ENCODE data around the gene SPATA31C2.
A peak's percentile ranks its signal among the peaks of the same experiment; 100 is the strongest.
"Not testable (repeated sequence)": the region's sequence is repeated elsewhere in the genome, so short reads cannot be mapped to it uniquely, and the experiment has no call there.

Gene SPATA31C2

DNA sequence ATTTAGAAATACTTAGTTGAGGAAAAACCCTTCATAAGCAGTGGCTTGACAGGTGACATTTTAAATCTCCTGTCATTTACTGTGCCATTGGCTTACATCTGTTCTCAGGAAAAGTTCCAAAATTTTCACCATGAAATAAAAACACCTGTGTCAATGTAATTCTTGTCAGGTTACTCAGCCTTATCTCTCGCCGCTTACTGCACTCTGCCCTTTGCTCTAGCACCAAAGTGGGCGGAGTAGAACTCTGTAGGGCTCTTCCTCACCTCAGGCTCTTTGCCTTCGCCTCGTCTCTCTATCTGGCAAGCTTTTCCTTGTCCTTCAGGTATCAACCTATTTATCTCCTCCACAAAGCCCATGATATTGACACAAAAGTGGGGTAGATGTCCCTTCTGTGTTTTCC is 20.2 kb downstream of the SPATA31C2 start:
- not testable (repeated sequence) for DNase-seq

DNA sequence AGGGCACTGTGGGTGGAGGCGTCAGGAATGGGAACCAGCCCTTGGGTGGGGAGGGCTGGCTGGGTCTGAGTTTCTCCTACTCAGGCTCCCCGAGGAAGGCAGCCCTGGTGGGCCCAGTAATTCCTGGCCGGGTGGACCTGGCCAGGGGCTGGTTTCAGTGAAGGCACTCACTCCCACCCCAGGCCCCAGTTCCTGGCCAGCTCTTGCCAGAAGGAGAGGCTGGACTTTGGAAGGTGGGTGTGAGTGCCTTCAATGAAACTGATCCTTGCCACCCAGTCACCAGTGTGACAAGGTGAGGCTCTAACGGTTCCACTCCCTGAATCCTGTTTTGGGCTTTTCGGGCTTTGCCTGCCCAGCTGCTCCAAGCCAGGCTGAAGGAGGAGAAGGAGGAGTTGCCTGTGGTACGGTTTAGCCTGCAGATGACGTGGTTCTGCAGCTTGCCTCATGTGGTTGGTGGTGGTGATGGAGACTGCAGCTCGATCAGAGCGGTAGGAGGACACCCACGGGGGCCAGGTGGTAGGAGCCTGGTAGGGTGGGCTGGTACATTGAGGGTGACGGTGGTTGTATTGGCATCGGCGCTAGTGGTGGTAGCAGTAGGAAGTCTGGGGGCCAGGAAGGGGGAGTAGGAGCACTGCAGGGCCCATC is 23.2 kb downstream of the SPATA31C2 start:
- DNase-seq, result not testable (repeated sequence)

DNA sequence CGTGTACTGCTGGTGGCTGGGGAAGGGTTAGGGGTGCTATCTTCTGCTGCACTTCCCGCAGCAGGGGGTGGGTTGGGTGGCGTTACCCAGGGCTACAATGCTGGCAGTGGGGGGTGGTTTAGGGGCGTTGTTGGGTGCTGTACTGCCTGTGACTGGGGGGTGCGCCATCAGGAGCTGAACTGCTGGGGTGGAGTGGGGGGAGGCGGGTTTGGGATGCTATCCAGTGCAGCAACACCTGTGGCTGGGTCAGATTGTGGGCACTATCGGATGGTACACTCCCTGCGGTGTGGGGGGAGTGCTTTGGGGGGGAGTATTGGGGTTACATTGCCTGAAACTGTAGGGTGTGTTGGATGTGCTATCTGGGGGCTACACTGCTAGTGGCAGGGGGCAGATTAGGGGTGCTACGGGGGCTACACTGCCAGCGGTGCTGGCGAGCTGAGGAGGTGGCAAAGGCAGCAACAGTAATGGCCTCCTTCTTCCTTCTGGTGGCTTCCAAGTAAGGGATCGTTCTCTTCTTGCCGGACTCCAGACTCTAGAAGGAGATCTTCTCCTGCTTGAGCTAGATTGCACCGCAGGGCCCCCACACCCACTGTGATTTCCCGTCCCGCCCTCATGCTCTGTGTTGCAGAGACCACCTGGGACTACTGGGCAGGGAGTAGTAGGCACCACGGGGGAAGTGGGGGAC is 23.9 kb downstream of the SPATA31C2 start:
- not testable (repeated sequence) for DNase-seq

DNA sequence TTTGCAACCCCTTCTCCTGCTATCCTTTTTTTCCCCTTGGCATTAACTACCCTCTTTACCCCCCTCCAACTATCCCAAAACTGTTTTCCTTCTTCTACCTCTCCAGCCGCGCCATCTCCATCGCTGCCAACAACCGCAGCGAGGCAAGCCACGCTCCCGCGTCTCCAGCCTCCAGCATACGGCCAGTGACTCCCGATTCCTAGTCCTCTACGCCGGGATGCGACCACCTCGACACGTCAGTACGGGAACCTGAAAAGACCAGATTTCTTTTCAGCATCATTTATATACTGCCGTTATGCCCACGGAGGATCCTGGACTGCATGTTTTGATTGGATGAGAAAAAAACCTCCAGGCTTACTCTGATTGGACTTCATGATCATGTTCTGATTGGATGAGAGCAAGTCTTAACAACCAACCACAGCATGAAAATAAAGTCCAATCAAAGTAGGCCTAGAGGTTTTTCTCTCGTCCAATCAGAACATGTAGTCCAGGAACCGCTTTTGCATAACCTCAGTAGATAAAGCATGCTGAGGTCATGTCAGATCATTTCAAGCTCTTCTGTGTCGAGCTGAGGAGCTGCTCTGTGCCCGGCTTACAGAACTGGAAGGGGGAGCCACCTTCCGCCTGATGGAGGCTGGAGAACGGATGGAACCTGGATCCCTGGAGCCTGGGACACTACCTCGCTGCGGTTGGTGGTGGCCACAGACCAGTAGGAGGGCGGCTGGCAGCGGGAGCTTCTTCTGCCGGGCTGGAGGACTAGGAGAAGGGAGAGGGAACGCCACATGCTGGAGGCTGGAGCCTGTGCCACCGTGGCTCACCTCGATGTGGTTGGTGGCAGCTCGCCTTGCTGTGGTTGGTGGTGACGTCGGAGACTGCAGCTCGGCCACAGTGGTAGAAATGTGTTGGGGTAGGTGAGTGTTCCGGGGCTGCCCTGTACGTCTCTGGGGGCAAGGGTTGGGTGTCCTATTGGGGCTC is 24.8 kb downstream of the SPATA31C2 start:
- not testable (repeated sequence) for DNase-seq

DNA sequence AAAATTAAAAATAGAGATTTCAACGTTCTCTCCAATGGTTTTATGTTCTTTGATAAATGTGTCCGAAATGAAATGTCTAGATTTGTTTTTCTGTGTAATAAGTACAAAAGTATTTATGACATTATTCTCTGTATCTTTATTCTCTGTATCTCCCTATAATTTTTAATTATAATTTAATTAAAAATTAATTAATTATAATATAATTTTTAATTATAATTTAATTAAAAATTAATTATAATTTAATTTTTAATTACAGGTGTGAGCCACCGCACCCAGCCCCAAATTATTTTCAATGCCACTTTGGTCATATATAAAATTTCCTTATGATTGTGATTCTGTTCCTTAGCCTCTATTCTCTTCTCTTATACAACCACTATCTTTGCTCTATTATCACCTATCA is 28.2 kb downstream of the SPATA31C2 start:
- DNase-seq, result no peak

DNA sequence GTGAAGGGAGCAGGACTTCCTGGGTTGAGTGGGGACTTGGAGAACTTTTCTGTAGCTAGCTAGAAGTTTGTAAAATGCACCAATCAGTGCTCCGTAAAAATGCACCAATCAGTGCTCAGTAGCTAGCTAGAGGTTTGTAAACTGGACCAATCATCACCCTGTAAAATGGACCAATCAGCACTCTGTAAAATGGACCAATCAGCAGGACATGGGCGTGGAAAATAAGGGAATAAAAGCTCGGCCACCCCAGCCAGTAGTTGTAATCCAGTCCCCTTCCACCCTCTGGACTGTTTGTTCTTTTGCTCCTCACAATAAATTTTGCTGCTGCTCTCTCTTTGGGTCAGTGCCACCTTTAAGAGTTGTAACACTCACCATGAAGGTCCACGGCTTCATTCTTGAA is 29.5 kb downstream of the SPATA31C2 start:
- no peak for DNase-seq

DNA sequence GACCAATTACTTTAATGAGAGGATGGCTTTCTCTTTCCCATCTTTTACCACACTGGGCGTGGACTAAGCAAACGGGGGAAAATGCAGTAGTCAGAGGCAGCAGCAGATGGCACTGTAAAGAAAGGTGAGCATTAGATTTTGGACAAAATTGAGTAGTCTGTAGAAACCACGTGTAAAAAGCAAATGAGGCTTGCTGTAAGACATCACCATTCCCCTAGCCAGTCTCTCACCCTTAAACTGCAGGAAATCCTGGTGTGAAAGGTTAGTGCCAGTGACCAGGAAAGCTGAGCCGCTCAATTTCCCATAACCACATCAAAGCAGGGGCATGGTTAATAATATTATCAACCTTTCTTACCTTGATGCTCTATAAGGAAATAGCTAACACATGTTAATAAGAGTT is 31.8 kb downstream of the SPATA31C2 start:
- DNase-seq, result peak; percentile 18

DNA sequence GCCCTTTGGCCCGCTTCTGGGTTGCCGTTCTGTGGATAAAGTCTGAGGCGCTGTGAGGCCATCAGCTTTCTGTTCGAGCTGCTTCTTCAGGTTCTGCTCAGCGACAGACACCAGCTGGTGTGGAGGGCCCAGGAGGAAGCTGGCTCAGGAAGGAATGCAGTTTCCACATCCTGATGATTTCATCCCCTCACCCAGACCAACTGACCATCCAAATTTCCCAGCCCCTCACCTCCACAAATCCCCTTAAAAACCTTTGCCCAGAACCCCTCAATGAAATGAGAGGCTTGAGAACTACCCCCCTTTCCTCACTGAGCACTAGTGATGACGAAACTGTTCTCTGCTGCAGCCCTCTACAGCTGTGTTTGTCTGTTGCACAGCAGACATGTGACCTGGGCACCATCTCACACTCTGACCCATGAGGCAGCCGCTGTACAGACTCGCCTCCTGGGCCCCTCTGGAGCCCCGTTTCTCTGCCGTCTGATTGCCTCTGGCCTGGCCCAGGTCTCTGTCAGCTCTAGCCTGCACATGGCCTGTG is 45.4 kb downstream of the SPATA31C2 start:
- DNase-seq, result no peak

DNA sequence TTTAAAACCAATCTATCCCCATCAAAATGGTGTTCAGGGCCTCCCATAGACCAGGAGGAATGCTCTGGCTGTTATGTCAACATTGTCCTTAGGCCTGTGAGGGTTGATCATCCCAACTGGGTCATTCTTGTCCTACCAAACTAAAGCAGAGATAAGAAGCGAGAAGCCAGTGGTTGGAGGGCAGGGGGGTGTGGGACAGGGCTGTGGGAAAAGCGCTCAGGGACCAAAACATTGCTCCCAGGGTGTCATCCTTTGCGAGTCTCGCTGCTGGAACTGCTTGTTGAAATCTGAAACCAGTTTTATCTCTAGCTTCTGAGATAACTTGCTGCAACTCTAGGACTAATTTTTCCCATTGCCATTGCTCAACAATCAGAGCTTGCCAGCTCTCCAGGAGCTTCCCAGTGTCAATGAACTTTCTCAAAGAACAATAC is 48.1 kb downstream of the SPATA31C2 start:
- no peak for DNase-seq

DNA sequence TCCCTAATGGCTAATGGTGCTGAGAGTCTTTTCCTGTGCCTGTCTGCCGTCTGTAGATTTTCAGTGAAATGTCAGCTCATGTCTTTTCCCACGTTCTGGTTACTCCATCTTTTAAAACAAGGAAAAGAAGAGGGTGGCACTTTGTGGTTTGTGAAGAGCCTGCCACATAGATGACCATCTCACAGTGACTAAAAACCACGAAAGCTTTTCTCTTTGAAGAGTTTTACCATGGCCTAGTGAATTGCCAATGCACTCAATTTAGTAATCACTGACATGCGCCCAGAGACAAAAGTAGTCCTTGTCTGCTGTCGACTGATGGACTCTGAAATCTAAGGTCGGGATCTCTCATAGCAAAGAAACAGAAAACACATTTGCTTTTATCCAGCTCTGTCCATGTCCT is 50.4 kb downstream of the SPATA31C2 start:
- DNase-seq, result no peak

DNA sequence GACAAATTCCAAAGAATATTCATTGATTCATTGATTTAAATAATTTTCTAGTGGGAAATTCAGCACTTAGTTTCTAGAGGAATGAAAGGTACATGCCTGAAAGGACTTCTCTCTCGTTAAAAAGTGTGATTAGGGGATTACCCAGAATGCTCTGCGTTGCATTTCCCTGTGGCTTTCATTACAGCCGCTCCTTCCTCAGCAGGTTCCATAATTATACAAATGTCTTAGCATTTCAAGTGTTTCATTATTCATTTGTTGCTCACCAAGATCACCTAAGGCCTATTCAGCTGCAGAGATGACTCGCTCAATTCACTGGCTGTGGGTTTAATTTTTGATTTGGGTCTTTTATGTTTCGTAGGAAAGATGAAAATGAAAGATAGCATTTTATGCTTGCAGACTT is 52.8 kb downstream of the SPATA31C2 start:
- DNase-seq, result no peak

DNA sequence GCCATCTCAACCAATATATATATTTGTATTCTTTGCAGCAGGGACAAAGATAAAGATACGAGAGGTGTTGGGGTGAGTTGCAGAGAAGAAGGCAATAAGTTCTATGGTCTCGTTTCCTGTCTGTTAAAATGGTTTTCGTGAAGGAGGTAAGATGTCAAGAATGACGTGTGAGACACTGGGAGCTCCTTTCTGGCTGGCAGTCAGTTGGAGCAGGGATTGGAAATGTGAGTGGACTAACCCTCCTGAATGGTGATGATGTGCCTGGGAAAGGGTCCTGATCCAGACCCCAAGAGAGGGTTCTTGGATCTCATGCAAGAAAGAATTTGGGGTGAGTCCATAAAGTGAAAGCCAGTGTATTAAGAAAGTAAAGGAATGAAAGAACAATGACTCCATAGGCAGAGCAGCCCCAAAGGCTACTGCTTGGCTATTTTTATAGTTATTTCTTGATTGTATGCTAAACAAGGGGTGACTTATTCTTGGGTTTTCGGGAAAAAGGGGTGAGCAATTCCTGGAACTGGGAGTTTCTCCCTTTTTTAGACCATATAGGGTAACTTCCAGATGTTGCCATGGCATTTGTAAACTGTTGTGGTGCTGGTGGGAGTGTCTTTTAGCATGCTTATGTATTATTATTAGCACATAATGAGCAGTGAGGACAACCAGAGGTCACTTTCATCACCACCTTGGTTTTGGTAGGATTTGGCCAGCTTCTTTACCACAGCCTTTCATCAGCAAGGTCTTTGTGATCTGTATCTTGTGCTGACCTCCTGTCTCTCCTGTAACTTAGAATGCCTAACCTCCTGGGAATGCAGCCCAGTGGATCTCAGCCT is 53.7 kb downstream of the SPATA31C2 start:
- no peak for DNase-seq
